Liver (tissue), 9 donors: ENCODE data around the gene AK5. TPM values are rescaled to one million over a fixed set of nuclear protein-coding genes. Genes with fewer than 3 reads are reported as not detected.

Experiments
- DNase-seq: peaks from one replicate; pipeline ENCODE4 v3.0.0-alpha.2; 2017; ENCODE audit warnings: low spot score
- H3K27ac ChIP-seq, 2 donors: one replicate each; pipeline ENCODE4 v1.7.0; 2013; ENCODE audit warnings: inconsistent platforms in 2 of 2, low read length in 2 of 2, control low read depth in 1 of 2, low read depth in 1 of 2, mild to moderate bottlenecking in 1 of 2
- H3K27me3 ChIP-seq, 4 donors: one replicate each; pipeline versions ENCODE4 v1.6.1 to v1.7.0; 2013; ENCODE audit warnings: low read length in 3 of 4, inconsistent platforms in 1 of 4, mild to moderate bottlenecking in 1 of 4, moderate library complexity in 1 of 4; ENCODE audit not compliant: control insufficient read depth in 4 of 4, insufficient read depth in 4 of 4
- H3K36me3 ChIP-seq, 4 donors: one replicate each; pipeline versions ENCODE4 v1.6.1 to v1.7.0; 2013; ENCODE audit warnings: low read length in 3 of 4, mild to moderate bottlenecking in 3 of 4, low read depth in 1 of 4, moderate library complexity in 1 of 4; ENCODE audit not compliant: control insufficient read depth in 4 of 4, insufficient read depth in 3 of 4
- H3K4me1 ChIP-seq, 4 donors: one replicate each; pipeline versions ENCODE4 v1.6.1 to v1.7.0; 2013; ENCODE audit warnings: low read length in 3 of 4, mild to moderate bottlenecking in 3 of 4, moderate library complexity in 1 of 4; ENCODE audit not compliant: control insufficient read depth in 4 of 4, insufficient read depth in 4 of 4
- H3K4me3 ChIP-seq, 3 donors: one replicate each; pipeline versions ENCODE4 v1.6.1 to v1.7.0; 2013; ENCODE audit warnings: low read length in 3 of 3, control low read depth in 1 of 3, low read depth in 1 of 3, mild to moderate bottlenecking in 1 of 3
- H3K9ac ChIP-seq, 2 donors: one replicate each; pipeline ENCODE4 v1.7.0; 2013; ENCODE audit warnings: low read length in 2 of 2, mild to moderate bottlenecking in 2 of 2, moderate library complexity in 2 of 2, control low read depth in 1 of 2, low read depth in 1 of 2
- H3K9me3 ChIP-seq, 4 donors: one replicate each; pipeline versions ENCODE4 v1.6.1 to v1.7.0; 2013; ENCODE audit warnings: low read length in 3 of 4; ENCODE audit not compliant: control insufficient read depth in 4 of 4
- ATF3 ChIP-seq: IDR thresholded peaks from 2 replicates; pipeline ENCODE4 v1.6.1; 2016; ENCODE audit warnings: antibody characterized with exemption
- CTCF ChIP-seq: fragments of 150-350 bp; IDR thresholded peaks from 2 replicates; pipeline ENCODE4 v1.5.1; 2017; ENCODE audit warnings: improper control_type of control experiment, low read depth, low read length; ENCODE audit not compliant: missing input control
- FOXA1 ChIP-seq: IDR thresholded peaks from 2 replicates; pipeline ENCODE4 v1.6.1; 2016; ENCODE audit warnings: antibody characterized with exemption
- FOXA2 ChIP-seq: IDR thresholded peaks from 2 replicates; pipeline ENCODE4 v1.6.1; 2016; ENCODE audit warnings: antibody characterized with exemption
- GABPA ChIP-seq, 2 donors: IDR thresholded peaks in 1 of 2; conservative IDR thresholded peaks in 1 of 2; 2 replicates each; pipeline ENCODE4 v1.6.1; 2016; ENCODE audit warnings: antibody characterized with exemption in 2 of 2, mild to moderate bottlenecking in 1 of 2, moderate library complexity in 1 of 2
- HNF4A ChIP-seq, 2 donors: conservative IDR thresholded peaks; 2 replicates each; pipeline ENCODE4 v1.6.1; 2016; ENCODE audit warnings: antibody characterized with exemption in 2 of 2, mild to moderate bottlenecking in 2 of 2
- HNF4G ChIP-seq: IDR thresholded peaks from 2 replicates; pipeline ENCODE4 v1.6.1; 2016; ENCODE audit warnings: antibody characterized with exemption
- JUND ChIP-seq, 2 donors: IDR thresholded peaks; 2 replicates each; pipeline ENCODE4 v1.6.1; 2016; ENCODE audit warnings: antibody characterized with exemption in 2 of 2
- NR2F2 ChIP-seq: IDR thresholded peaks from 2 replicates; pipeline ENCODE4 v1.6.1; 2016; ENCODE audit warnings: antibody characterized with exemption
- RAD21 ChIP-seq, 2 donors: IDR thresholded peaks; 2 replicates each; pipeline ENCODE4 v1.6.1; 2016; ENCODE audit warnings: antibody characterized with exemption in 2 of 2, mild to moderate bottlenecking in 2 of 2
- TAF1 ChIP-seq: conservative IDR thresholded peaks from 2 replicates; pipeline ENCODE4 v1.6.1; 2016; ENCODE audit warnings: antibody characterized with exemption, mild to moderate bottlenecking
- YY1 ChIP-seq: IDR thresholded peaks from 2 replicates; pipeline ENCODE4 v1.6.1; 2016; ENCODE audit warnings: antibody characterized with exemption, mild to moderate bottlenecking
- ZBTB33 ChIP-seq: IDR thresholded peaks from 2 replicates; pipeline ENCODE4 v1.6.1; 2016; ENCODE audit warnings: antibody characterized with exemption
- WGBS: extraction: QIAGEN DNeasy Blood & Tissue Kit; methylation state at CpG from one replicate; pipeline ENCODE4 v1.1.7; 2013; 5-methylcytosine and 5-hydroxymethylcytosine counted together
- polyA plus RNA-seq, 2 donors: library from polyadenylated mRNA; stranded (reverse) in 1 of 2; unstranded in 1 of 2; fragments of 200-250 nt in 1 of 2; fragments of >200 nt in 1 of 2; fragmentation: Nextera tagmentation in 1 of 2; extraction: Ambion mirVana in 1 of 2; gene quantifications; one replicate each; pipeline versions ENCODE4 v1.2.1 to v1.2.3, GENCODE V29; 2013 to 2015
- total RNA-seq, 2 donors: library from RNA; depleted of rRNA; stranded (reverse); fragments of >200 nt; gene quantifications; one replicate each; pipeline ENCODE4 v1.2.3, GENCODE V29; 2014
- TF ChIP-seq, protein P1 (sequence below): IDR thresholded peaks from 2 replicates; pipeline ENCODE4 v1.6.1; 2016; ENCODE audit warnings: antibody characterized with exemption, mild to moderate bottlenecking
- donor health status: healthy.
- donor health status: healthy.
- donor health status: healthy.
- donor health status: healthy.
- donor health status: healthy.

Gene AK5
- under 1 TPM; 0.25 to 0.33 TPM for total RNA-seq
- polyA plus RNA-seq, result under 1 TPM; 0.12 to 0.21 TPM

DNA sequence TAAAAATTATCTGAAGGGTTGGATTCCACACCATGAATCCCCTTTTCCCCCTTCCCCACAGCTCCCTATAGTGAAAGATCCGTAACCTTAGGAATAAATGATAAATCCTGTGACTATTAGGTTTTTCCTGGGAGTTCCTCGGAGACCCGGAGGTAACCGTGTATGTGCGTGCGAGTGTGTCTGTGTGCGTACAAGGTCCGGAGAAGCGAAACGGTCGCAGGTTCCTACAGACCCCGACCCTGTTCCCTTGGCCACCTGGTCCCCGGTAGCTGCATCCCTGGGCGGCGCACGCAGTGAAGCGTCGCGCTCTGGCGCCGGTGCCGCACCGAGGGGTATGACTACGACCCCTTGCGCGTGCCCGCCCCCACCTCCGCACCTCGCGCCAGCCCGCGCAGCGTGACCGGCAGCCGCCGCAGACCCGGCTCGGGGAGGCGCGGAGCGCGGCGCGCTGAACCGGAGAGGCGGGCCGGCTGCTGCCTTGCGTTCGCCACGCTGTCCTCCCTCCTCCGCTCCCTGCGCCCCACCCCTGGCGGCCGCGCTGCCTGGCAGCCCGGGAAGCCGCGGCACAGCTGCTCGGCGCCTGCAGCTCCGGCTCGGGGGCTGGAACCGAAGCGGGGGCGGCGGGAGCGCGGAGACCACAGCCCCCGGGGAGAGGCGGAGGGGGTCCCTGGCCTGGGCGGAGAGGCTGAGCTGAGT lies at the start of gene AK5:
AK5 (plus strand) TSS at position 529 of the 696 bp plus-strand sequence. CDS start 295 bp downstream, outside the sequence.
- H3K9ac ChIP-seq, result no peak within 1 kb of the TSS
- no peak within 1 kb of the TSS for H3K27ac ChIP-seq
- peak within 1 kb of the TSS in 1 of 3 donors; percentile 48 for H3K4me3 ChIP-seq
- WGBS, result 2% methylated on average over 71 of the region's 71 CpGs
- no peak for TF ChIP-seq ZBTB33
- no peak for TF ChIP-seq YY1
- no peak for TF ChIP-seq GABPA (IDR thresholded peaks at IDR 0.05 in 1 of 2, conservative IDR thresholded peaks at IDR 0.05 in 1 of 2)
- TF ChIP-seq NR2F2, result no peak
- TF ChIP-seq RAD21 (IDR thresholded peaks at IDR 0.05), result no peak
- no peak for TF ChIP-seq ATF3
- no peak for TF ChIP-seq CTCF
- no peak for TF ChIP-seq JUND (IDR thresholded peaks at IDR 0.05)
- TF ChIP-seq HNF4G, result no peak
- no peak for TF ChIP-seq FOXA2
- TF ChIP-seq, protein P1, sequence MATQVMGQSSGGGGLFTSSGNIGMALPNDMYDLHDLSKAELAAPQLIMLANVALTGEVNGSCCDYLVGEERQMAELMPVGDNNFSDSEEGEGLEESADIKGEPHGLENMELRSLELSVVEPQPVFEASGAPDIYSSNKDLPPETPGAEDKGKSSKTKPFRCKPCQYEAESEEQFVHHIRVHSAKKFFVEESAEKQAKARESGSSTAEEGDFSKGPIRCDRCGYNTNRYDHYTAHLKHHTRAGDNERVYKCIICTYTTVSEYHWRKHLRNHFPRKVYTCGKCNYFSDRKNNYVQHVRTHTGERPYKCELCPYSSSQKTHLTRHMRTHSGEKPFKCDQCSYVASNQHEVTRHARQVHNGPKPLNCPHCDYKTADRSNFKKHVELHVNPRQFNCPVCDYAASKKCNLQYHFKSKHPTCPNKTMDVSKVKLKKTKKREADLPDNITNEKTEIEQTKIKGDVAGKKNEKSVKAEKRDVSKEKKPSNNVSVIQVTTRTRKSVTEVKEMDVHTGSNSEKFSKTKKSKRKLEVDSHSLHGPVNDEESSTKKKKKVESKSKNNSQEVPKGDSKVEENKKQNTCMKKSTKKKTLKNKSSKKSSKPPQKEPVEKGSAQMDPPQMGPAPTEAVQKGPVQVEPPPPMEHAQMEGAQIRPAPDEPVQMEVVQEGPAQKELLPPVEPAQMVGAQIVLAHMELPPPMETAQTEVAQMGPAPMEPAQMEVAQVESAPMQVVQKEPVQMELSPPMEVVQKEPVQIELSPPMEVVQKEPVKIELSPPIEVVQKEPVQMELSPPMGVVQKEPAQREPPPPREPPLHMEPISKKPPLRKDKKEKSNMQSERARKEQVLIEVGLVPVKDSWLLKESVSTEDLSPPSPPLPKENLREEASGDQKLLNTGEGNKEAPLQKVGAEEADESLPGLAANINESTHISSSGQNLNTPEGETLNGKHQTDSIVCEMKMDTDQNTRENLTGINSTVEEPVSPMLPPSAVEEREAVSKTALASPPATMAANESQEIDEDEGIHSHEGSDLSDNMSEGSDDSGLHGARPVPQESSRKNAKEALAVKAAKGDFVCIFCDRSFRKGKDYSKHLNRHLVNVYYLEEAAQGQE, result no peak
- no peak for TF ChIP-seq TAF1
- no peak for TF ChIP-seq HNF4A (conservative IDR thresholded peaks at IDR 0.05)
- TF ChIP-seq FOXA1, result no peak
- H3K9me3 ChIP-seq, result no peaks in the 10 kb centered on the region
- peaks cover 9 to 20% (median 14%) of the 10 kb centered on the region in 4 donors for H3K4me1 ChIP-seq
- DNase-seq, result no peak
- H3K36me3 ChIP-seq, result no peaks in the 10 kb centered on the region
- peaks cover 0 to 19% (median 7%) of the 10 kb centered on the region in 4 donors for H3K27me3 ChIP-seq

- DNase-seq, result no peak
- no peaks in the 10 kb centered on the region for H3K27me3 ChIP-seq
- peaks cover 0 to 2% (median 0%) of the 10 kb centered on the region in 4 donors for H3K9me3 ChIP-seq
- H3K27ac ChIP-seq, result no peak overlapping the region
- WGBS, result 96% methylated on average over 1 of the region's 1 CpG
- no peaks in the 10 kb centered on the region for H3K36me3 ChIP-seq
- no peak overlapping the region for H3K9ac ChIP-seq
- no peaks in the 10 kb centered on the region for H3K4me1 ChIP-seq
- TF ChIP-seq TAF1, result no peak
- H3K4me3 ChIP-seq, result no peak overlapping the region
Measured at GRCh38 chr1:77232829-77233228, 49.0 kb upstream of the AK5 start.
